ENCODE measurements around the gene GATA3.

- TF ChIP-seq EZH2 (IDR thresholded peaks at IDR 0.05; ENCODE audit: borderline replicate concordance, insufficient read depth, low read length, poor library complexity, severe bottlenecking) (no peak), SMC3 (conservative IDR thresholded peaks at IDR 0.05; ENCODE audit: poor library complexity) (no peak), EP300 (conservative IDR thresholded peaks at IDR 0.05; ENCODE audit: poor library complexity, severe bottlenecking) (no peak)
- TF ChIP-seq, protein P1, sequence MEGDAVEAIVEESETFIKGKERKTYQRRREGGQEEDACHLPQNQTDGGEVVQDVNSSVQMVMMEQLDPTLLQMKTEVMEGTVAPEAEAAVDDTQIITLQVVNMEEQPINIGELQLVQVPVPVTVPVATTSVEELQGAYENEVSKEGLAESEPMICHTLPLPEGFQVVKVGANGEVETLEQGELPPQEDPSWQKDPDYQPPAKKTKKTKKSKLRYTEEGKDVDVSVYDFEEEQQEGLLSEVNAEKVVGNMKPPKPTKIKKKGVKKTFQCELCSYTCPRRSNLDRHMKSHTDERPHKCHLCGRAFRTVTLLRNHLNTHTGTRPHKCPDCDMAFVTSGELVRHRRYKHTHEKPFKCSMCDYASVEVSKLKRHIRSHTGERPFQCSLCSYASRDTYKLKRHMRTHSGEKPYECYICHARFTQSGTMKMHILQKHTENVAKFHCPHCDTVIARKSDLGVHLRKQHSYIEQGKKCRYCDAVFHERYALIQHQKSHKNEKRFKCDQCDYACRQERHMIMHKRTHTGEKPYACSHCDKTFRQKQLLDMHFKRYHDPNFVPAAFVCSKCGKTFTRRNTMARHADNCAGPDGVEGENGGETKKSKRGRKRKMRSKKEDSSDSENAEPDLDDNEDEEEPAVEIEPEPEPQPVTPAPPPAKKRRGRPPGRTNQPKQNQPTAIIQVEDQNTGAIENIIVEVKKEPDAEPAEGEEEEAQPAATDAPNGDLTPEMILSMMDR (IDR thresholded peaks at IDR 0.05; ENCODE audit: poor library complexity, severe bottlenecking): no peak
These were observed 4.5 kb upstream of the GATA3 start for GRCh38 chr10:8049865-8050555.

Measured in neural cell (in vitro differentiated cells).